ENCODE measurements around the gene ATXN3. TPM values are rescaled to one million over a fixed set of nuclear protein-coding genes. Genes with fewer than 3 reads are reported as not detected.

Gene ATXN3
- total RNA-seq = 31.2 and 36.4 TPM in 2 replicates

DNA sequence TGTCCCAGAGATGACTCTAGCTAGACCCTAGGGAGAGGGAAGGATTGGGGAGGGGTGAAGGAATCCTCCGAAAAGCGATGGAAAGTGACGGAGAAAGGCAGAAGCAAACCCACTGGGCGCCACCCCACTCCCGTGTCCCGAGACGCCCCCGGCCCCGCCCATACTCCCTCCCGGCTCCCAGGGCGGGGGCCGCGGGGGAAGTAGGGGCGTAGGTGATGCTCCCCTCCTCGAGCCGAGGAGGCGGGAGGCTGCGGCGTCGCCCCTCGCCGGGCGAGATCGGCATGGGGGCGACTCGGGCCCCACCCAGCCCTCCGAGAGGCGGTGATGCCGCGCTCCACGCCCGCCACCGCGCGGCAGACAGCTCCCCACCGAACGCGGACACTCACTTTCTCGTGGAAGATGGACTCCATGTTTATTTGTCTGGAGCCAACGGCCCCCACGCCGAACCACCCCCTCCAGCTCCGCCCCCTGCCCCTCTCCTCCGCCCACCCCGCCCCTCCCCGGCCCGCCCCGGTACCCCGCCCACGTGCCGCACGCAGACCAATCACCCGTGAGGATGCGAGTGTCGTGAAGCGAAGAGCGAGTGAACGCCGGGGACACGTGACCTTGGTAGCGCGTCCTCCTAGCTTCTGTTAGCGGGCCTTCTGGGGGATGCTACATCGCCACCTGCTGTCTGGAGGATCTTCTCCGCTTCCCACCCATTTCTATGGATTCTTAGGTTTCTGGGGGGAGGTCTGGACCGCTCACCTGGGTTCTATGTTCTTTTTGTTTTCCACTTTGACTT lies at the start of gene ATXN3:
Gene ATXN3, minus strand, starts transcription at position 440 of the 784 bp plus-strand sequence. Its CDS starts 30 bp downstream, at position 410.

DNA sequence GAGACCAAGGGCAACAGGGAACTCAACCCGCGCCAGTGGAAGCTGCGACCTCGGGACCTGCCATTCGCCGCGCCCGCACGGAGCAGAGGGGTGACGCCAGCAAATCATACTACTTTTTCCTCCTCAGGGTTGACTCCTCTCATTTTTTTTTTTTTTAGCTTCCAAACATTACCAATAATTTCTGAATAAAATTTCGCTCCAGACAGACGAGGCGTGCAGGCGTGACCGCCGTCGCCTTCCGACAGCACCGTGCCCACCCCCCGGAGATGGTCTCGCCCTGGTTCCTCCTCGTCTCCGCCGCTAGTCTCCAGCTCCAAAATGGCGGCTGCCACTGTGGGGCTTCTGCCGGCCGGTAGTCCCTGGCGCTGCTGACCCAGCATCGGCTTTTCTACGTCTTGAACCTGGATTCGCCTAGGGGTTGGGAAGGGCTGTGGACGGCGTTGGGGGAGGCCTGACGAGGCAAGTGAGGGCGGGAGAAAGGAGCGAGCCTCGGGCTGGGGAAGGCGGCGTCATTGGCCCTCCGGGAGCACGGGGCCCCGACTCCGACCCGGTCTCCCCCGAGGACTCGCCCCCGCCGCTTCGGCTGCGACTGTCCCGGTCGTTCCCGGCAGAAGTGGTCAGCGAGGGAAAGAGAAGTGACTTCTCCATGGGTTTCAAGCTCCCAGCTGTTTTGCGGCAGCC lies 15.4 kb upstream of the ATXN3 start, which contains the start of the genes CPSF2 and NDUFB1:
Gene CPSF2, plus strand, starts transcription at position 300 of the 681 bp plus-strand sequence. CDS start 9,016 bp downstream, outside the sequence.
Gene NDUFB1, minus strand, starts transcription at position 37 of the 681 bp plus-strand sequence. CDS start 4,069 bp downstream, outside the sequence.

DNA sequence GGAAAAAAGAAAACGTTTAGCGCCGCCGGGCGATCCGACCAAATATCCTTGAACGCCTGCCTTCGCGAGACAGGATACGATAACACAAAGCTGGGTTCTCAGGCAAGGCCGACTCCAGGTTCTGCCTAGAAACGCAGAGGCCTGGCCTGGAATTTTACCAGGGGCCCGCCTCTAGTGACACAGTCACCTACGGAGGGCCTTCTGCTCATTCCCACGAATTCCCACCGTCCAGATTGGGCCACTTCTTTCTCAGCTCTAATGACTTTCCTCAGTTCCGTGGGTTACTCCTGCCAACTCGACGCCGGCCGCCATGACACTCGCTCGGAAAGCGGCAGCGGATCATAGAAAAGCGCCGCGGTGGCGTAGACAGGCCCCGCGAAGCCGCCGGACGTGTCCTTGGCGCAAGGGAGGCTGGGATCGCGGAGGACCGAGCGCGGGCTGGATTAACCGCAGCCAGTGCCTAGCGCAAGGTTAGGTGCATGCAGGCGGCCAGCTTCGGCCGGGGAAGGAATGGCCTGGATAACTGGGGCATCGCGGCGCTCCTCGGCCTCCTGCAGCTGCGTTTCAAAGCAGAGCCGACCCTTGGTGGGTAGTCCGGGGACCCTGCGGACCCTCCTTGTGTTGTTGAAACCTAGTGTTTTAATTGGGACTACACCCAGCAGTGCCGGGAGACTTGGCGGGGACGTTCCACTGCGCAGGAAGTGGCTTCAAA lies 66.5 kb downstream of the ATXN3 start, which contains the start of gene TRIP11:
Gene TRIP11, minus strand, starts transcription at position 341 of the 712 bp plus-strand sequence. CDS start 374 bp downstream, outside the sequence.

Other genes starting within 250 kb of the ATXN3 start
- gene TC2N, start 239.0 kb downstream of the ATXN3 start, total RNA-seq = 1.0 and 1.1 TPM in 2 replicates
- gene FBLN5, start 158.9 kb downstream of the ATXN3 start, total RNA-seq = 0.15 and 1.6 TPM in 2 replicates
- gene TRIP11, start 66.5 kb downstream of the ATXN3 start, total RNA-seq = 13.6 and 14.6 TPM in 2 replicates
- gene NDUFB1, start 15.1 kb upstream of the ATXN3 start, total RNA-seq = 587 and 613 TPM in 2 replicates
- gene CPSF2, start 15.4 kb upstream of the ATXN3 start, total RNA-seq = 41.6 and 49.7 TPM in 2 replicates
- not detected in 2 replicates for gene SLC24A4, start 216.6 kb upstream of the ATXN3 start, total RNA-seq